Measurements from ENCODE around the gene OR8B8. TPM values are rescaled to one million over a fixed set of nuclear protein-coding genes. Genes with fewer than 3 reads are reported as not detected.
"Not testable (repeated sequence)": the region's sequence is repeated elsewhere in the genome, so short reads cannot be mapped to it uniquely, and the experiment has no call there.

Gene OR8B8
- total and polyA plus RNA-seq, 4 donors, result not detected

DNA sequence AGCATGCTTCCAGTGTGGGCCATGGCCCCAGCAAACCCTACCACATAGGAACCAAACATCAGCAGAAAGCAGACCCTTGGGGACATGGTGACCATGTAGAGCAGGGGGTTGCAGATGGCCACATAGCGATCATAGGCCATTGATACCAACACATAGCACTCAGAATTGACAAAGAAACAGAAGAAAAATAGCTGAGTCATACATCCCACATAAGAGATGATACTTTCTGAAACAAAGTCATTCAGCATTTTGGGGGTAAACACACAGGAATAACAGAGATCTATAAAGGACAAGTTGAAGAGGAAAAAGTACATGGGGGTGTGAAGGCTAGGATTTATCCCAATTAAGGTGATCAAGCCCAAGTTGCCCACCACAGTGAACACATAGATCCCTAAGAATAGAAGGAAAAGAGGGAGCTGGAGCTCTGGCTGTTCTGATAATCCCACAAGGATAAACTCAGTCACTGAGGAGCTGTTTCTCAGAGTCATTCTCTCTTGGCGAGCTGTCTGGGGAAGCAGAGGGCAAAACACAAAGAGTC lies 21.0 kb downstream of the OR8B8 start, which contains the start of gene OR8B4:
Gene OR8B4, minus strand, starts transcription at position 488 of the 538 bp plus-strand sequence. Its CDS starts 0 bp downstream, at position 488.
- Histone ChIP-seq H3K4me1 (ENCODE audit: control insufficient read depth in 1 of 2, insufficient read depth in 2 of 2, low read length in 2 of 2) (no peaks in the 10 kb centered on the region), H3K27me3 (ENCODE audit: control insufficient read depth in 1 of 2, insufficient read depth in 2 of 2, low read length in 1 of 2) (no peaks in the 10 kb centered on the region), H3K36me3 (ENCODE audit: control insufficient read depth in 1 of 2, insufficient read depth in 2 of 2, low read length in 1 of 2) (no peaks in the 10 kb centered on the region), H3K9me3 (ENCODE audit: control insufficient read depth, low read length) (no peaks in the 10 kb centered on the region), H3K4me3 (ENCODE audit: low read length in 2 of 2) (no peak within 1 kb of the TSS), H3K27ac (ENCODE audit: low read depth in 1 of 2, low read length in 2 of 2) (no peak within 1 kb of the TSS)
- 89 to 94% methylated on average over 2 of the region's 2 CpGs for WGBS, 2 donors
- DNase-seq (no peak), ATAC-seq (ENCODE audit: low FRiP score) (no peak)
- intact Hi-C loops (cut with DNase I), result no loop called here

DNA sequence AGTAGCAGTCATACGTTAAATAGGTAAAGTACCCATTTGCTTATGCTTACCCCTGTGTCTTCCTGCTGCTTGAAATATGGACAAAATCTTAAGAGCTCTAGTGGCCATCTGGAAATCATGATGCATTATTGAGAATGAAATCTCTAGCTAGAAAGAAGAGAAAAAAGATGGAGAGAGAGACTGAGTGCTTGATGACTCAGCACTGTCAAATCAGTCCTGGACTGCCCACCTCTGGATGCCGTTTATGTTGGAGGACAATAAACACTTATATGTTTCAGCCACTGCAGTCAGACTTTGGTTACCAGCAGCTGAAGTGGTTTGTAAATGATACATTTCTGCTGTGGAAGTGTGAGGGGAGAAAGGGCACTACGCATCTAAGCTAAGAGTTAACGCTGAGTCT lies 24.5 kb downstream of the OR8B8 start:
- Histone ChIP-seq H3K4me1 (ENCODE audit: control insufficient read depth in 1 of 2, insufficient read depth in 2 of 2, low read length in 2 of 2) (no peaks in the 10 kb centered on the region), H3K36me3 (ENCODE audit: control insufficient read depth in 1 of 2, insufficient read depth in 2 of 2, low read length in 1 of 2) (no peaks in the 10 kb centered on the region), H3K27ac (ENCODE audit: low read depth in 1 of 2, low read length in 2 of 2) (no peak overlapping the region), H3K9me3 (ENCODE audit: control insufficient read depth, low read length) (no peaks in the 10 kb centered on the region), H3K4me3 (ENCODE audit: low read length in 2 of 2) (no peak overlapping the region), H3K27me3 (ENCODE audit: control insufficient read depth in 1 of 2, insufficient read depth in 2 of 2, low read length in 1 of 2) (no peaks in the 10 kb centered on the region)
- intact Hi-C loops (cut with DNase I), result no loop called here
- ATAC-seq (ENCODE audit: low FRiP score) (no peak), DNase-seq (no peak)
- WGBS, 2 donors, result 84 to 88% methylated on average over 4 of the region's 4 CpGs

DNA sequence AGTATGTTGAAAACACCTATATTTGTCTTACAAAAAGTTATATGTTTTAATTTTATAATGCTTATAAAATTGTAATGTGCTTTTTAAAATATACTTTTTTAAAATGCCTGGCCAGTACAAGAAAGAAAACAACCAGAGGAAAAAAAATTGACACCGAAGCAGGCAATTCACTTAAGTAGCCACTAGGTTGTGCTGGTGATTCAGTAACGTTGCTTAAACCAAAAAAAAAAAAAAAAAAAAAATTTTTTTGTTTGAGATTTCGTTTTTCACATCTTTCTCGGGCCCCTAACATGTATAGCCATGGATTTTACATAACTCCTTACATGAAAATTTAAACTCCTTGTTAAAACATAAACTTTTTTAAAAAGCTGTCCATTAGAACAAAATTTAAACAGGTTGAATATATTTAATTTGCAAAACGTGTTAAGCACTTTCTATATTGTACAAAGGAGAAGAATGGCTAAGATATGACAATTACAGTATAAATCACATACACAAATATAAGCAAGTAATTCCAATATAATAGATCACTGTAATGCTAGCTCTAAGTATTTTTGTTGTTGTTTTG lies 30.1 kb downstream of the OR8B8 start:
- no peak overlapping the region for H3K4me3 ChIP-seq (ENCODE audit: low read length in 2 of 2)
- intact Hi-C loops (cut with DNase I), result loop anchor here in 1 of 2 donors (10.0 kb wide), 2 partner anchors 169 to 459 kb away; no protein-coding TSS in a partner anchor

DNA sequence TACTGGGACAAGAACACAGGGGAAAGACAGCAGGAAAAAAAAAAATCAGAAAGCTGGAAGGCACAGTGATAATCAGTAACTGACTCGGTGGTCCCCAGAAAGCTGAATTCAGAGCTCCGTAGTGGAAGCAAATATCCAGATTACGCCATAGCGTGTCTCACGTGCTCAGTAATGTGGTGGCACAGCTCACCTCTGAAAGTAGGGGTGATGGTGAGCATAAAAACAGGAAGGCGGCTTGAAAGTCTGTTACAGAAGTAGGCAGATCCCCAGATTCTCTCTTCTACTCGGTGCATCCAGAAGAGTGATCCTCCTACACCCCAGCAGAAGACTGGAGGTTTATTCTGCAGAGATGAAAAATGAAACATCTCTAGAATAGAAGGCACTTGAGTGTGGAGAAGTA lies 35.6 kb downstream of the OR8B8 start:
- Histone ChIP-seq H3K4me1 (ENCODE audit: control insufficient read depth in 1 of 2, insufficient read depth in 2 of 2, low read length in 2 of 2) (no peaks in the 10 kb centered on the region), H3K27me3 (ENCODE audit: control insufficient read depth in 1 of 2, insufficient read depth in 2 of 2, low read length in 1 of 2) (no peaks in the 10 kb centered on the region), H3K4me3 (ENCODE audit: low read length in 2 of 2) (no peak overlapping the region), H3K36me3 (ENCODE audit: control insufficient read depth in 1 of 2, insufficient read depth in 2 of 2, low read length in 1 of 2) (no peaks in the 10 kb centered on the region), H3K9me3 (ENCODE audit: control insufficient read depth, low read length) (no peaks in the 10 kb centered on the region), H3K27ac (ENCODE audit: low read depth in 1 of 2, low read length in 2 of 2) (no peak overlapping the region)
- no peak for DNase-seq
- ATAC-seq (ENCODE audit: low FRiP score), result no peak
- 84 to 87% methylated on average over 7 of the region's 7 CpGs for WGBS, 2 donors
- intact Hi-C loops (cut with DNase I), result loop anchor here (5.0 to 10.0 kb wide), 3 partner anchors 175 to 465 kb away; no protein-coding TSS in a partner anchor

More for the DNA sequence above, 30.1 kb downstream of the OR8B8 start:
- no peak overlapping the region for H3K27ac ChIP-seq (ENCODE audit: low read depth in 1 of 2, low read length in 2 of 2)
- no peak for ATAC-seq (ENCODE audit: low FRiP score)
- no peaks in the 10 kb centered on the region for H3K36me3 ChIP-seq (ENCODE audit: control insufficient read depth in 1 of 2, insufficient read depth in 2 of 2, low read length in 1 of 2)
- H3K4me1 ChIP-seq (ENCODE audit: control insufficient read depth in 1 of 2, insufficient read depth in 2 of 2, low read length in 2 of 2), result no peaks in the 10 kb centered on the region
- no peaks in the 10 kb centered on the region for H3K9me3 ChIP-seq (ENCODE audit: control insufficient read depth, low read length)
- no peak for DNase-seq
- H3K27me3 ChIP-seq (ENCODE audit: control insufficient read depth in 1 of 2, insufficient read depth in 2 of 2, low read length in 1 of 2), result no peaks in the 10 kb centered on the region
- WGBS, 2 donors, result 17 to 19% methylated on average over 5 of the region's 5 CpGs

DNA sequence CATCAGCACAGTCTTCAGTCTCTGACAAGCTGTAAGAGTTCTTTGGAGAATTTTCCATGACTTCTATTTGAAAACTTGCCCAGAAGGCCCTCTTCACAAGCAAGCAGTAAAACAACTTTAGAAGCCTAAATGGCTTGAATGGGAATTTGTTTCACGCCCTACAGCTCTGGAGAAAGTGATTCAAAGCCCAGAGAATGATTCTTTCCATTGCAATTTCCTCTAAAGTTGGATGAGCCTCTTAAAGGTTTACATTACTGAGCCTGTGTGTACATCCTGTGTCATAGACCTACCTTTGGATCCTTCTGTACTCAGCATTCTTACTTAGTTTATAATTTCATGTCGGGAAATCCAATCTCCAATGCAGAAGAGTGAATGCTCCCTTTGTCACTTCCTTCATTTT lies 39.9 kb downstream of the OR8B8 start:
- no peaks in the 10 kb centered on the region for H3K27me3 ChIP-seq (ENCODE audit: control insufficient read depth in 1 of 2, insufficient read depth in 2 of 2, low read length in 1 of 2)
- DNase-seq (no peak), ATAC-seq (ENCODE audit: low FRiP score) (no peak)
- 50 to 68% methylated on average over 2 of the region's 2 CpGs for WGBS, 2 donors
- no peaks in the 10 kb centered on the region for H3K4me1 ChIP-seq (ENCODE audit: control insufficient read depth in 1 of 2, insufficient read depth in 2 of 2, low read length in 2 of 2)
- no peak overlapping the region for H3K4me3 ChIP-seq (ENCODE audit: low read length in 2 of 2)
- no peak overlapping the region for H3K27ac ChIP-seq (ENCODE audit: low read depth in 1 of 2, low read length in 2 of 2)
- no peaks in the 10 kb centered on the region for H3K9me3 ChIP-seq (ENCODE audit: control insufficient read depth, low read length)
- intact Hi-C loops (cut with DNase I), result no loop called here
- no peaks in the 10 kb centered on the region for H3K36me3 ChIP-seq (ENCODE audit: control insufficient read depth in 1 of 2, insufficient read depth in 2 of 2, low read length in 1 of 2)

DNA sequence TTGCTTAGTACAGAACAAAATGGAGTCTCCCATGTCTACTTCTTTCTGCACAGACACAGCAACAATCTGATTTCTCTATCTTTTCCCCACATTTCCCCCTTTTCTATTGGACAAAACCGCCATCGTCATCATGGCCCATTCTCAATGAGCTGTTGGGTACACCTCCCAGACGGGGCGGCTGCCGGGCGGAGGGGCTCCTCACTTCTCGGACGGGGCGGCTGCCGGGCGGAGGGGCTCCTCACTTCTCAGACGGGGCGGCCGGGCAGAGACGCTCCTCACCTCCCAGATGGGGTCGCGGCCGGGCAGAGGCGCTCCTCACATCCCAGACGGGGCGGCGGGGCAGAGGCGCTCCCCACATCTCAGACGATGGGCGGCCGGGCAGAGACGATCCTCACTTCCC lies 42.3 kb downstream of the OR8B8 start:
- H3K9me3 ChIP-seq (ENCODE audit: control insufficient read depth, low read length); H3K4me3 ChIP-seq (ENCODE audit: low read length in 2 of 2); H3K36me3 ChIP-seq (ENCODE audit: control insufficient read depth in 1 of 2, insufficient read depth in 2 of 2, low read length in 1 of 2); DNase-seq; H3K4me1 ChIP-seq (ENCODE audit: control insufficient read depth in 1 of 2, insufficient read depth in 2 of 2, low read length in 2 of 2); H3K27ac ChIP-seq (ENCODE audit: low read depth in 1 of 2, low read length in 2 of 2); ATAC-seq (ENCODE audit: low FRiP score); intact Hi-C loops (cut with DNase I); H3K27me3 ChIP-seq (ENCODE audit: control insufficient read depth in 1 of 2, insufficient read depth in 2 of 2, low read length in 1 of 2): not testable (repeated sequence)
- 92 to 93% methylated on average over 8 to 26 of the region's 27 CpGs for WGBS, 2 donors

DNA sequence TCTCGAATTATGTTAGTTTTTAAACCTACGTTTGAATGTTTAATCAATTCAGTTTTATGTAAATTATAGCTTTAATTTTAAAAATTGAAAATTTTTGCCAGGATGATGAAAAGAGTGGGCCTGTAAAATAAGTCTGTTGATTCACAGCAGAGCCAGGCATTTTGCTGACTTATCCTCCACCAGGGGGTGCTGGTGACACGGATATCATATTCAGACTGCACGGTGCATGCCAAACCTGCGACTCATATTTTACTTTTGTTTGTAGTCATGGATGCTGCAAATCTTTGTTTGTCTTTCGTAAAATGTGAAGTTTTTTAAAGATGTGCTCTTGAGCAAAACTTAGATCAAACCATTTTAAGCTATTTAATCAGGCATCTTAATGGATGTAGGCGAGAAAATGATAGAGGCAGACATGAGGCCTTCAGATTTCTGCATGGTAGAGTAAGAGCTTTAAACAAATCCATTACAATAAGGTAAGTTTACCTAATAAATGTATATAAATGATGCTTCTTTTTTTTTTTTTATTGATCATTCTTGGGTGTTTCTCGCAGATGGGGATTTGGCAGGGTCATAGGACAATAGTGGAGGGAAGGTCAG lies 43.1 kb downstream of the OR8B8 start:
- no peak overlapping the region for H3K4me3 ChIP-seq (ENCODE audit: low read length in 2 of 2)
- DNase-seq, result peak; percentile 69 to 76
- WGBS, 2 donors, result 37 to 40% methylated on average over 8 of the region's 8 CpGs
- no peaks in the 10 kb centered on the region for H3K4me1 ChIP-seq (ENCODE audit: control insufficient read depth in 1 of 2, insufficient read depth in 2 of 2, low read length in 2 of 2)
- no peaks in the 10 kb centered on the region for H3K9me3 ChIP-seq (ENCODE audit: control insufficient read depth, low read length)
- no peaks in the 10 kb centered on the region for H3K27me3 ChIP-seq (ENCODE audit: control insufficient read depth in 1 of 2, insufficient read depth in 2 of 2, low read length in 1 of 2)
- no peak overlapping the region for H3K27ac ChIP-seq (ENCODE audit: low read depth in 1 of 2, low read length in 2 of 2)
- ATAC-seq (ENCODE audit: low FRiP score), result peak; percentile 76
- intact Hi-C loops (cut with DNase I), result no loop called here
- no peaks in the 10 kb centered on the region for H3K36me3 ChIP-seq (ENCODE audit: control insufficient read depth in 1 of 2, insufficient read depth in 2 of 2, low read length in 1 of 2)

DNA sequence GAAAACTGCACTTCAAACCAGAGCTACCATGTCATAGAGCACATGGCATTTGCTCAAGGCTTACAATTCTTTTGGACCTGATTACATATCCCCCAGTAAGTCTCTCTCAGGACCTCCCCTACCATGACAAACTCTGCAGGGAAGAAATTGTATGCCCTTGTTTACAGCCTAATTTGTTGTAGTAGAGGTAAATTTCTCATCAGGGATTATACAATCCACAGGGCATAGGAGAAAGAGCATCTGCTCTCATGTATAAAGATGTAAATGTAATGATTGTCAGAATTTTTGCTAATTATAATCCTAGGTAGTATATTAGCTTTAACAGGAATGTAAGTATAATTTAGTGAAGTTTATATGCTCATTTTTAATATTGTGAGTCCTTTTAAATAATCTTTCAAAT lies 46.6 kb downstream of the OR8B8 start, which contains the start of gene OR8B3:
Gene OR8B3, minus strand, starts transcription at position 101 of the 400 bp plus-strand sequence. CDS start 1,673 bp downstream, outside the sequence.
- Histone ChIP-seq H3K27me3 (ENCODE audit: control insufficient read depth in 1 of 2, insufficient read depth in 2 of 2, low read length in 1 of 2) (no peaks in the 10 kb centered on the region), H3K9me3 (ENCODE audit: control insufficient read depth, low read length) (no peaks in the 10 kb centered on the region), H3K27ac (ENCODE audit: low read depth in 1 of 2, low read length in 2 of 2) (no peak within 1 kb of the TSS), H3K4me1 (ENCODE audit: control insufficient read depth in 1 of 2, insufficient read depth in 2 of 2, low read length in 2 of 2) (no peaks in the 10 kb centered on the region), H3K4me3 (ENCODE audit: low read length in 2 of 2) (no peak within 1 kb of the TSS), H3K36me3 (ENCODE audit: control insufficient read depth in 1 of 2, insufficient read depth in 2 of 2, low read length in 1 of 2) (no peaks in the 10 kb centered on the region)
- intact Hi-C loops (cut with DNase I), result no loop called here
- DNase-seq (no peak), ATAC-seq (ENCODE audit: low FRiP score) (no peak)

DNA sequence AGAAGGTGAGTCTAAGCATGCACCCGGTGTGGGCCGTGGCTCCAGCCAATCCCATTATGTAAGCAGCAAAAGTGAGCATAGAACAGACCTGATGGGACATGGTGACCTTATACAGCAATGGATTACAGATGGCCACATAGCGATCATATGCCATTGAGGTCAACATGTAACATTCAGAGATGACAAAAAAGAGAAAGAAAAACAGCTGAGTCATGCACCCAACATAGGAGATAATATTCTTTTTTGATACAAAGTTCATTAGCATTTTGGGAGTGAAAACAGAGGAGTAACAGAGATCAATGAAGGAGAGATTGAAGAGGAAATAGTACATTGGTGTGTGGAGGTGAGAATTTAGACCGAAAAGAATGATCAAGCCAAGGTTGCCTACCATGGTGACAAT lies 48.6 kb downstream of the OR8B8 start:
- H3K27ac ChIP-seq (ENCODE audit: low read depth in 1 of 2, low read length in 2 of 2); H3K27me3 ChIP-seq (ENCODE audit: control insufficient read depth in 1 of 2, insufficient read depth in 2 of 2, low read length in 1 of 2); DNase-seq; H3K9me3 ChIP-seq (ENCODE audit: control insufficient read depth, low read length); intact Hi-C loops (cut with DNase I); ATAC-seq (ENCODE audit: low FRiP score); H3K4me1 ChIP-seq (ENCODE audit: control insufficient read depth in 1 of 2, insufficient read depth in 2 of 2, low read length in 2 of 2); H3K4me3 ChIP-seq (ENCODE audit: low read length in 2 of 2); H3K36me3 ChIP-seq (ENCODE audit: control insufficient read depth in 1 of 2, insufficient read depth in 2 of 2, low read length in 1 of 2): not testable (repeated sequence)
- WGBS, 2 donors, result 86 to 88% methylated on average over 2 of the region's 4 CpGs
